Neuron (in vitro differentiated cells): ENCODE data around the gene GJB2.

ENCODE experiments used
- H2AFZ ChIP-seq: one replicate; pipeline ENCODE4 v1.6.1; 2013; ENCODE audit warnings: low read depth, mild to moderate bottlenecking, inconsistent platforms, low read length, moderate library complexity
- H3K27me3 ChIP-seq: one replicate; pipeline ENCODE4 v1.6.1; 2013; ENCODE audit warnings: low read length; ENCODE audit not compliant: insufficient read depth
- H3K36me3 ChIP-seq: one replicate; pipeline ENCODE4 v1.6.1; 2013; ENCODE audit warnings: low read length; ENCODE audit not compliant: insufficient read depth
- H3K4me1 ChIP-seq: one replicate; pipeline ENCODE4 v1.6.1; 2013; ENCODE audit warnings: low read length; ENCODE audit not compliant: insufficient read depth
- H3K4me3 ChIP-seq: 2 replicates; pipeline ENCODE4 v1.5.1; 2013; ENCODE audit warnings: mild to moderate bottlenecking, low read length, moderate library complexity
- H3K9me3 ChIP-seq: one replicate; pipeline ENCODE4 v1.6.1; 2013; ENCODE audit warnings: low read length

Gene GJB2

GRCh38 chr13:20192836-20193161, at the start of gene GJB2:
GJB2 (minus strand) TSS chr13:20192938; CDS start chr13:20189581, 3,357 bp downstream.
- Histone ChIP-seq H3K4me1 (peaks cover 12% of the 10 kb centered on the region), H2AFZ (peak within 1 kb of the TSS; percentile 13), H3K36me3 (no peaks in the 10 kb centered on the region), H3K9me3 (no peaks in the 10 kb centered on the region), H3K27me3 (peaks cover 75% of the 10 kb centered on the region), H3K4me3 (peak within 1 kb of the TSS; percentile 29)

- Histone ChIP-seq H2AFZ (no peak overlapping the region), H3K36me3 (no peaks in the 10 kb centered on the region), H3K4me3 (no peak overlapping the region), H3K9me3 (no peaks in the 10 kb centered on the region), H3K4me1 (no peaks in the 10 kb centered on the region), H3K27me3 (peaks cover 17% of the 10 kb centered on the region)
These were observed 48.9 kb upstream of the GJB2 start for GRCh38 chr13:20241593-20241992.

DNA sequence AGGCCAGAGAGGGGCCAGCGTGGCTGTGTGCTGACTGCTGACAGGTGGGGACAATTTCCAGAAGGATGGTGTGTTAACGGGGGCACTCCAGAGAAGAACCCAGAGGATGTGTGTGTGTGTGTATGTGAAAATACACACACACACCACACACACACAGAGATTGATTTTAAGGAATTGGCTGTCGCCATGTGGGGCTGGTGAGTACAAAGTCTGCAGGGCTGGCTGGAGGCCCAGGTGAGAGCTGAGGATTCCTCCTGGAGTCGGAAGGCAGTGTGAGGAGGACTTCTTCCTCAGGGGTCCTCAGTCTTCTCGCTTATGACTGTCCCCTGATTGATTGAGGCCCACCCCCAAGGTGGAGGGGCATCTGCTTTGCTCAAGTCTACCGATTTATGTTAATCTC, 47.0 kb upstream of the GJB2 start:
- Histone ChIP-seq H3K4me3 (no peak overlapping the region), H3K27me3 (peaks cover 22% of the 10 kb centered on the region), H3K4me1 (no peaks in the 10 kb centered on the region), H3K9me3 (no peaks in the 10 kb centered on the region), H2AFZ (no peak overlapping the region), H3K36me3 (no peaks in the 10 kb centered on the region)

DNA sequence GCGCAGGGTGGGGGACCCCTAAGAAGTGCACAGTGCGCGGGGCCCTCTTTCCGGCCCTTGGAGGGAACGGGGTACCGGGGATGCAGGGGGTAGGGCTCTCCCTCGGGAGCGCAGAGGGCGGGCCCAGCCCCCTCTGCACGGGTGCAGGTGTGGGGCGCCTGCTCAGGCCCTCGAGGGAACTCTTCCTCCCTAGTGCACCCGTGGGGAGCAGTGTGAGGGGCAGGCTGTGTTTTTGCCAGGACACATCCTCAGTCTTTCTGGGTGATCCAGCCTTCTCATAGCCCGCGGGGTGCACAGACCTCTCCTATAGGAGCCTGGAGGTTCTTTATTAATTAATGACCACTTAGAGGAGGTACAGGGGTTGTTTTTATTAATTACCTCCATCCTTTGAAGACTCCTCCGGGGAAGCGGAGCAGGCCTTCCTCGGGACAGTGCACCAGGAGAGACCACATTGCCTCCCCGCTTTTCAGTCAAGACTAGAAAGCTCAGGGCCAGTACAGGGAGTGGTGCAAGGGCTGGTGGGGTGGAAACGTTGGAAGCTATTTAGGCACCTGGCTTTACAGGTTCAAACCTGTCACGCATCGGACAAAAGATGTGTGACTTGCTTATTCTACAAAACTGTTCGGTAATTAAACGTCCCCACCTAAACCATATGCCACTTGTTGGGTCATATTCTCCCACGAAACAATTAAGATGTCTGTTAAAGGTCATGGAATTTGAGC, 40.0 kb upstream of the GJB2 start:
- H3K27me3 ChIP-seq = peaks cover 58% of the 10 kb centered on the region
- no peaks in the 10 kb centered on the region for H3K36me3 ChIP-seq
- H2AFZ ChIP-seq = no peak overlapping the region
- H3K9me3 ChIP-seq = no peaks in the 10 kb centered on the region
- H3K4me3 ChIP-seq = no peak overlapping the region
- no peaks in the 10 kb centered on the region for H3K4me1 ChIP-seq

GRCh38 chr13:20231839-20232555, 39.3 kb upstream of the GJB2 start, which contains the start of gene GJB6:
GJB6 (minus strand) TSS chr13:20232319; CDS start chr13:20223480, 8,839 bp downstream.
- Histone ChIP-seq H3K4me3 (no peak within 1 kb of the TSS), H3K36me3 (no peaks in the 10 kb centered on the region), H3K27me3 (peaks cover 55% of the 10 kb centered on the region), H3K9me3 (no peaks in the 10 kb centered on the region), H2AFZ (no peak within 1 kb of the TSS), H3K4me1 (no peaks in the 10 kb centered on the region)

GRCh38 chr13:20230913-20231838, 38.4 kb upstream of the GJB2 start:
- Histone ChIP-seq H3K27me3 (peaks cover 53% of the 10 kb centered on the region), H3K9me3 (no peaks in the 10 kb centered on the region), H3K36me3 (no peaks in the 10 kb centered on the region), H2AFZ (no peak overlapping the region), H3K4me3 (no peak overlapping the region), H3K4me1 (no peaks in the 10 kb centered on the region)

DNA sequence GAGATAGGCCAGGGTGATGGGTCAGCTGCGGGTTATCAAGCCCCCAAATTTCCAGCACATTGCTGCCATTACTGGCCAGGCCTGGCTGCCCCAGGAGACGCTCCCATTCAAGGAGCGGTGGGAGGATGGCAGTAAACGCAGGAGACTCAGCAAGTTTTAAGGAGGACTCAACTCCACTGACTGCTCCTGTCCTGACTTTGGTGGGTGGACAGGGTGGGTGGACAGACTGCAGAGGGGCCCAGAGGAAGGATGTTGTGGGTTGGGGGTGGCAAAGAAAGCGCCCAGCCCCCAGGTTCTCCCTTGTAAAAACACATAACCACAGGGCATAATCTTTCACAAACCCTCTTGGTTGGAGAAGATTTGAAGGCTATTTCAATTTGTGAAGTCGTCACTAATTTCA, 35.0 kb upstream of the GJB2 start:
- no peaks in the 10 kb centered on the region for H3K9me3 ChIP-seq
- H3K27me3 ChIP-seq = peaks cover 35% of the 10 kb centered on the region

DNA sequence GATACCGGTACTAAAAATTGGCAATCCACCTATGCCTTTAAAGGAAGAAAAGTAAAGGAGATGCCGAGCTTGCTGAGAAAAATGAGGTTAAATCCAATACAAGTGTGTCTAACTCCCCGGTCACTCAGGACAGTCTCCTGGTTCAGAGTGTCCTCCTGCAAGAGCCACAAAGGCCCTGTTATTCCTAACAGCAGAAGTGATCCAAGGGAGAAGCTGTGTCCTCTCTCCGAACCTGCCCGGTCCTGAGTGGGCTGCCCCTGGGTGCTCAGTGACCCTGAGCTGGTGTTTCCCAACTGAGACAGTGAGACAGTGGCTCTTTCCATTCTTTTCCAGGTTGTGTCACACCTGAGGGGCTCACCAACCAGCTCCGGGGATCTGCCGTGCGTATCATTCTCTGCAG, 34.5 kb upstream of the GJB2 start:
- Histone ChIP-seq H3K4me3 (no peak overlapping the region), H3K9me3 (no peaks in the 10 kb centered on the region), H3K27me3 (peaks cover 30% of the 10 kb centered on the region)

More for the DNA sequence above, 35.0 kb upstream of the GJB2 start:
- Histone ChIP-seq H3K36me3 (no peaks in the 10 kb centered on the region), H3K4me1 (no peaks in the 10 kb centered on the region), H3K4me3 (no peak overlapping the region), H2AFZ (no peak overlapping the region)

DNA sequence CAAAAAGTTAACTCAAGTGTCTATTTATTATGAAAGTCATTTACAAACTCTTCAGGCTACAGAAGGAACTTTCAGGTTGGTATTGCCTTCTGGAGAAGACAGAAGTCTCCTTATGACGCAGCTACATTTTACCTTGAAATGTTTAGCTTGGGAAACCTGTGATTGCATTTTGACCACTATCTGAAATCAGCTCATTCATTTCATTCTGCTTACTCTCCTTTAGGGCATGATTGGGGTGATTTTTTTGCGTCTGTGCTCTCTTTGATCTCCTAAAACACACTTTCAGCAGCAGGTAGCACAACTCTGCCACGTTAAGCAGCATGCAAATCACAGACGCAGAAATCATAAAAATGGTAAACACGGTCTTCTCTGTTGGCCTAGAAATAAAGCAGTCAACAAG, 29.8 kb upstream of the GJB2 start:
- Histone ChIP-seq H3K4me3 (no peak overlapping the region), H3K36me3 (no peaks in the 10 kb centered on the region), H3K4me1 (no peaks in the 10 kb centered on the region), H3K9me3 (no peaks in the 10 kb centered on the region), H3K27me3 (peaks cover 5% of the 10 kb centered on the region), H2AFZ (no peak overlapping the region)

More for the DNA sequence above, 34.5 kb upstream of the GJB2 start:
- Histone ChIP-seq H3K36me3 (no peaks in the 10 kb centered on the region), H2AFZ (no peak overlapping the region), H3K4me1 (no peaks in the 10 kb centered on the region)

DNA sequence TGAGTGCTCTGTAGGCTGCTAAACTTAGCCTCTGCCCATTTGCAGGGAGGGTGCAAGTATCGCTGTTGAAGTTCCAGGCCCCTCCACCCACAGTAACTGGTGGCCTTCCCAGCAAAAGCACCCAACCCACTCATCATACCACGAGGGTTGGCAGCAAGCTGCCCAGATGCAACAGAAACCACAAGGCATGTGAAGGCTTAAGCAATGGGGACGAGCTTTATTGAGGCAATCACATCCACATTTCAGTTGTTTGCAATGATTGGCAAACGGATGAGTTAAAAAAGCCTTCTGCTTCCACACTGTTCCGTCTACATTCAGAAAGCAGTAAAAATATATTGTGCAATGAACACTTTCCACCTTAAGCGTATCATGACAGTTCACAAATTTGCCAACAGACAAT, 29.0 kb upstream of the GJB2 start:
- Histone ChIP-seq H3K9me3 (no peaks in the 10 kb centered on the region), H3K27me3 (peaks cover 5% of the 10 kb centered on the region), H2AFZ (no peak overlapping the region), H3K4me1 (no peaks in the 10 kb centered on the region), H3K4me3 (no peak overlapping the region), H3K36me3 (no peaks in the 10 kb centered on the region)

DNA sequence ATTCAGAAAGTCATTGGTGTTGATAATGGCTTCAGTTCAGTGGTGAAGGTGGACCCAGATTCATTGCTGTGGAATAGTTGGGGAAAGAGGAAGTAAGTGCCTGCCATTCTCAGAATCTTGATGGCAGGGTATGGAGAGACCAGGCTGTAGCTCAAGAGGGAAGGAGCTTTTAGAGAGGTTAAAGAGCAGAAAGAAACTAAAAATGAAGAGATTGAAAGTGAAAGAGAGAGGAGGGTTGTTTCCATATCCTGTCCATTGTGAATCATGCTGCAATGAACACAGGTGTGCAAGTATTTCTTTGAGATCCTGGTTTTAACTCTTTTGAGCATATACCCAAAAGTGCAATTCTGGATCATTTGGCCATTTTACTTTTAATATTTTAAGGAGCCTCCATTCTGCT, 26.8 kb upstream of the GJB2 start:
- no peaks in the 10 kb centered on the region for H3K4me1 ChIP-seq
- no peaks in the 10 kb centered on the region for H3K36me3 ChIP-seq
- peaks cover 5% of the 10 kb centered on the region for H3K27me3 ChIP-seq
- H3K4me3 ChIP-seq = no peak overlapping the region
- no peaks in the 10 kb centered on the region for H3K9me3 ChIP-seq
- H2AFZ ChIP-seq = no peak overlapping the region

GRCh38 chr13:20217168-20217567, 24.4 kb upstream of the GJB2 start:
- H3K4me1 ChIP-seq = no peaks in the 10 kb centered on the region
- no peak overlapping the region for H2AFZ ChIP-seq
- H3K27me3 ChIP-seq = peaks cover 5% of the 10 kb centered on the region
- H3K9me3 ChIP-seq = no peaks in the 10 kb centered on the region
- H3K4me3 ChIP-seq = no peak overlapping the region
- no peaks in the 10 kb centered on the region for H3K36me3 ChIP-seq

- peaks cover 6% of the 10 kb centered on the region for H3K27me3 ChIP-seq
- no peak overlapping the region for H2AFZ ChIP-seq
- H3K36me3 ChIP-seq = no peaks in the 10 kb centered on the region
- H3K4me3 ChIP-seq = no peak overlapping the region
- no peaks in the 10 kb centered on the region for H3K9me3 ChIP-seq
- no peaks in the 10 kb centered on the region for H3K4me1 ChIP-seq
These were observed 17.2 kb upstream of the GJB2 start for GRCh38 chr13:20209948-20210347.
